ENCODE measurements around the gene MAGEA4.
"Not testable (repeated sequence)": the region's sequence is repeated elsewhere in the genome, so short reads cannot be mapped to it uniquely, and the experiment has no call there.

Gene MAGEA4, protein sequence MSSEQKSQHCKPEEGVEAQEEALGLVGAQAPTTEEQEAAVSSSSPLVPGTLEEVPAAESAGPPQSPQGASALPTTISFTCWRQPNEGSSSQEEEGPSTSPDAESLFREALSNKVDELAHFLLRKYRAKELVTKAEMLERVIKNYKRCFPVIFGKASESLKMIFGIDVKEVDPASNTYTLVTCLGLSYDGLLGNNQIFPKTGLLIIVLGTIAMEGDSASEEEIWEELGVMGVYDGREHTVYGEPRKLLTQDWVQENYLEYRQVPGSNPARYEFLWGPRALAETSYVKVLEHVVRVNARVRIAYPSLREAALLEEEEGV

DNA sequence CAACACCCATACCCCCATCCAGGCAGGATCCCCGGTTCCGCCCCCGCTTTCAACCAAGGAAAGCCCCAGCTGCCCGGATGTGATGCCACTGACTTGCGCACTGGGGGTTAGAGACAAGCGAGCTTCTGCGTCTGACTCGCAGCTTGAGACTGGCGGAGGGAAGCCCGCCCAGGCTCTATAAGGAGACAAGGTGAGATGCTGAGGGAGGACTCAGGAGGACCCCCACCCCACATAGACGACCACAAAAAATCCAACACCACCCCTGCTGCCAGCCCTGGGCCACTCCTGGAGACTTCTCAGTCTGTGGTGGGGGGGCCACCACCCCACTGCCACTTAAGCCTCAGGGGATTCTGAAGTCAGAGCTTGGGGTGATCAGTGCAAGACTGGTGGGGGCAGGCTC, at the start of gene MAGEA4:
Gene MAGEA4 (plus strand): TSS at position 110 of the 400 bp plus-strand sequence. CDS start 10,776 bp downstream, outside the sequence.
- no peak for DNase-seq (ENCODE audit: low read depth)

- peak; percentile 89 for DNase-seq (ENCODE audit: low read depth)
Measured at GRCh38 chrX:151870602-151871001, 42.1 kb upstream of the MAGEA4 start.

DNA sequence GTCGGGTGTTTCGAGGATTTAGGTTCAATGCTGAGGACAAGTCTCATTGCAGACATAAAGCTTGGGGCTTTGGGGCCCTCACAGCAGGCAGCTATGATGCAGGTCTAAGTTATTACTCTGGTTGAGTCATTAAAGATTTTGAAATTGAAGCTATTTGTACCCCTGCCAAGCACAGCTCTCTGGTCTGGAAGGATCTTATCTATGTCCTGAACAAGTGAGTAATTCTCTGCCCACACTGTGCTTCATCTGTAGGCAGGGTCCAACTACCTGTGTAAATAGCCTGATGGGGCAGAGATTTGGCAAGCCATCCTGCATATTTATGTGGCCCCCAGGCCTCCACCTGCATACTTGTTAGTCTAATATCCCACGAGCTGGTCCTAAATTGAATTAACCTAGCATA, 41.4 kb upstream of the MAGEA4 start:
- peak; percentile 93 for DNase-seq (ENCODE audit: low read depth)

- no peak for DNase-seq (ENCODE audit: low read depth)
Measured at GRCh38 chrX:151873096-151873495, 39.6 kb upstream of the MAGEA4 start.

- DNase-seq (ENCODE audit: low read depth), result no peak
Measured at GRCh38 chrX:151875270-151876026, 37.2 kb upstream of the MAGEA4 start.

- no peak for DNase-seq (ENCODE audit: low read depth)
Measured at GRCh38 chrX:151878574-151878973, 34.1 kb upstream of the MAGEA4 start.

DNA sequence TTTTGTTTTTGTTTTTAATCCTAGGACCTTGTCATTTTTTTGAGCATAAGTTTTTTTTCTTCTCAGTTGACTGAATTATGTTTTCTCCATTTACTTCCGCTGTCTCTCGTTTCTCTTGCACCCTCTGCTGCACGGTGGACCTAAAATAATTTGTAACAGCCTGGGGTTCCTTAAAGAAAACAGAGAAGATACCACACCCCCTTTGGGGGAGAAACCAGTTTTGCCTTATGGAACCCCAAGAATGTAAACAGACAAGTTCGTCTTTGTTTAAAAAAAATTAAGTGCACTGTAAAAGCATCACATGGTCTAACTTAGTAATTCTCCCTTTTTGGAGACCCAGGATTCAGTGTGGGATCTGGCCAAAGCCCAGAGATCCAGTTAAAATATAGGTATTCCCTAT, 32.8 kb upstream of the MAGEA4 start:
- no peak for DNase-seq (ENCODE audit: low read depth)

DNA sequence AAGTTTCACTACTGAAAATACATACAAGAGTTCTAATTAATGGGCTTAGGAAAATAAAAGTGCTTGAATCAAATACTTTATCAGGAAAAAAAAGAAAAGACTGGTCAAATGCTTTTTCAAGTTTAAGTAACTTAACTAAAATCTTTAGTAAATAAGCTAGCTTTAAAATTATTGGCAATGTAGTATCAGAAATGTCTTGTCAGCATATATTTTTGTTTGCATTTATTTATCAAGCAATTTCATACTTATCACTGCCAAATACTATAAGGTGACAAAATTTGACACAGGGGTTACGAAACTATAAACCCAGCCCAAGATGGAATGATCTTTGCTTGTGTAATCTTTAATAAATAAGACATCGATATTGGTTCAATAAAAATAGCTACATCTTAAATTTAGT, 31.8 kb upstream of the MAGEA4 start:
- DNase-seq (ENCODE audit: low read depth), result no peak

GRCh38 chrX:151889421-151889820, 23.3 kb upstream of the MAGEA4 start:
- no peak for DNase-seq (ENCODE audit: low read depth)

DNA sequence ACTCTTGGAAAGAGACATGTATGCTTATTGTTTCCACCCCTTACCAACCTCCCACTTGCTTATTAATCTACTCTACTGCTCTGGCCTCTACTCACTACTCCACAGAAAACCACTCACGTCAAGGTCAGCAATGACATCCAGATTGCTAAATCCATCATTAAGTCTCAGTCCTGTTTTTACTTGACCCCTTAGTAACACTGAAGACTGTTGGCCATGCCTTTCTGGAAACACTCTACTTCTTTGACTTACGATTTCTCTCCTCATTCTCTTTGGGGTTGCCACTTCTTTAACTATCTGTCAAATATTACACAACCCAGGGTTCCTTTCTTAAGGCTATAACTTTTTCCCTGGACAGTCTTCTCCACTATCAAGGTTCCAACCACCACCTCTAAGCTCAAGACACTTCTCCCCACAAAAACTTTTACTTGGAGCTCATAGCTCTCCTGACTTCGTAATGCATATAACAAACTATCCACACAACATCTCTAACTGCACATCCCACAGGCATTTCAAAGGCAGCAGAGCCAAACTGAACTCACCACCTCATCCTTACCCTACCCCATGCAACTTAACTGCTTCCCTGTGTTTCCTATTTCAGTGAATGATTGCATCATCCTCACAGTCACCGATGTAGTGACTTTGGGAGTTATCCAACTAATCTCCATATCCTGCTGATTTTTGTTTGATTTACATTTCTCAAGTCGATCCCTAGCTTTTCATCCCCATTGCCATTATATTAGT, 15.8 kb upstream of the MAGEA4 start:
- DNase-seq (ENCODE audit: low read depth), result peak; percentile 9

DNA sequence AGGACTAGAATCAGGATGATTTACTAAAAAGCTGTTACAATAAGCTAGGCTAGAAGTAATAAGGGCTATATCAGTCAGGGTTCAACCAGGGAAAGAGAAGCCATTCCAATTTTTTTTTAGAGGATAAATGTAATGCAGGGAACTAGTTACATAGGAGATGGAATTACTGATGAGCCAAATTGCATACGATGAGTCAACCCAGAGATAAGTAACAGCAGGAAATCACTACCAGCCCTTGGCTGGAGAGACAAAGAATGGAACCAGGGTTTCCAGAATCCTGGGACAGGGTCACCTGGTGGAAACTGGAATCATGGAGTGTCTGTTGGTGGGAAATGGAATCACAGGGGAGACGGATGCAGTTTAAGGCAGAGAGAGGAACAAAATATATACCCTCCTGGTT, 13.1 kb upstream of the MAGEA4 start:
- DNase-seq (ENCODE audit: low read depth), result peak; percentile 25

DNA sequence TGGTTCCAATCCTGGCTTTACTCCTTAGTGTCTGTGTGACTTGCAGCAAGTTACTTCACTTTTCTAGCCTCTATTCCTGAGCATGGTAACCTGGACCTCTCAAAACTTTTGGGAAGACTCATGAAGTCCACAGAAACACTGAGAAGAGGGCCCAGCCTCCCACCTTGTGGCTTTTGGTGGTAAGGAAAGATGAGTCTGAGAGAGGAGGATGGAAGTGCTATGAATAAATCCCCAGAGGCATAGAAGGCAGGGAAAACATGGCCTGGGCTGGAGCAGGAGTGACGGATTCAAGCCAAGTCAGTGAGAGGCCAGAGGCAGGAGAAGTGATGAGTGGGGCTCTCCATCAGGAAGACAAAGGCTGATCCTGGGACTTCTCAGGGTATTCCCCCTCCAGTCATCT, 10.9 kb upstream of the MAGEA4 start:
- no peak for DNase-seq (ENCODE audit: low read depth)

- DNase-seq (ENCODE audit: low read depth), result peak; percentile 86
Measured at GRCh38 chrX:151902813-151903591, 9.7 kb upstream of the MAGEA4 start.

DNA sequence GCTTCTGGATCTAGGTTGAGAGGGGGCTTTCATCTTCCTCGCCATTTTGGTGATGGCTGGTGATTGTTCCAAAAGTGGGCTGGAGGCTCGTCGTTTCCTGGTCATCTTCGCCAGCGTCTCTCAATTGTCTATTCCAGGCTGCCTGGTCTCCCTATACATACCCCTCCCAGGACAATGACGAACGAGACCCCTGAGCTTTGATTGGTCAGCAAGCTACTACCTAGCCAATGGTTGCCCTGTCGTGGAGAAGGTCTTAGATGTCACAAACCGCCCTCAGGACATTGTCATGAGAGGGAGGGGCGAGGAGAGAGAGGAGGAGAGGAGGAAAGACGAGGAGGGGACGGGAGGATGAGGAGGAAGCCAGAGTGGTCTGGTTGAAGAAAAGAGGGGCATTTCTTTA, 7.7 kb upstream of the MAGEA4 start:
- no peak for DNase-seq (ENCODE audit: low read depth)

GRCh38 chrX:151912221-151912620, 468 bp upstream of the MAGEA4 start:
- DNase-seq (ENCODE audit: low read depth), result no peak

DNA sequence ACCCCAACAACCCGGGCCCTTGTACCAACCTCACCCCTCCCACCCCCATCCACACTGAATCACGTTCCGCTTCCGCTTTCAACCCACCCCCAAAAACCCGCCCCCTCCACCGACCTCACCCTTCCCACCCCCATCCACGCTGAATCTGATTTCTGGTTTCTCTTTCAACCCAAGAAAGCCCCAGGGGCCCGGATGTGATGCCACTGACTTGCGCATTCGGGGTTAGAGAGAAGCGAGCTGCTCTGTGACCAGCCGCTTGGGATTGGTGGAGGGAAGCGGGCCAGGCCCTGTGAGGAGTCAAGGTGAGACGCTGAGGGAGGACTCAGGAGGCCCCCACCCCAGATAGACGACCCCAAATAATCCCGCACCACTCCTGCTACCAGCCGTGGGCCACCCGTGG, 6.0 kb downstream of the MAGEA4 start:
- not testable (repeated sequence) for DNase-seq (ENCODE audit: low read depth)

GRCh38 chrX:151919610-151920009, 6.9 kb downstream of the MAGEA4 start:
- no peak for DNase-seq (ENCODE audit: low read depth)

GRCh38 chrX:151920101-151920500, 7.4 kb downstream of the MAGEA4 start:
- DNase-seq (ENCODE audit: low read depth), result no peak

DNA sequence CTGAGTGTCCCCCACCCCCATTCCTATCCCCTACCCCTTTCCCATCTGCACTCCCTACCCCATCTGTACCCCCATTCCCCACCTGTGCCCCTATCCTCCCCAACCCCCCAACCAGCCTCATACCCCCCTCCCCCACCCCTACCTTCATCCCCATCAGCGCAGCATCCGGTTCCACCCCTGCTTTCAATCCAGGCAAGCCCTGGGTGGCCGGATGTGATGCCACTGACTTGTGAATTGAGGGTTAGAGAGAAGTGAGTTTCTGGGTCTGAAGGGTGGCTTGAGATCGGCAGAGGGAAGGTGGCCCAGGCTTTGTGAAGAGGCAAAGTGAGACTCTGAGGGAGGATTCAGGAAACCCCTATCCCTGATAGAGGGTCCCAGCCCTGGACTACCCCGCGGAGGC, 7.8 kb downstream of the MAGEA4 start:
- DNase-seq (ENCODE audit: low read depth), result no peak

DNA sequence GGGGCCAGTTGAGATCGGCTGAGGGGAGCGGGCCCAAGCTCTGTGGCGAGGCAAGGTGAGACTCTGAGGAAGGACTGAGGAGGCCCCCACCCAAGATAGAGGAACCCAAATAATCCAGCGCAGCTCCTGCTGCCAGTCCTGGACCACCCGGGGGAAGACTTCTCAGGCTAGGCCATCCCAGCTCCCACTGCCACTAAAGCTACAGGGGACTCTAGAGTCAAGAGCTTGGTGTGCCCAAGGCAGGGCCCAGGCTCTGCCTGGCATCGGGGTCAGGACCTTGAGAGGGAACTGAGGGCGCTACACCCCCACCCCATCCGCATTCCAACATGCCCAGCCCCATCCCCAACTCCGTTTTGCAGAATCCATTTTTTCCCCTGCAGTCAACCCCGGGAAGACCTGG, 8.6 kb downstream of the MAGEA4 start:
- no peak for DNase-seq (ENCODE audit: low read depth)

DNA sequence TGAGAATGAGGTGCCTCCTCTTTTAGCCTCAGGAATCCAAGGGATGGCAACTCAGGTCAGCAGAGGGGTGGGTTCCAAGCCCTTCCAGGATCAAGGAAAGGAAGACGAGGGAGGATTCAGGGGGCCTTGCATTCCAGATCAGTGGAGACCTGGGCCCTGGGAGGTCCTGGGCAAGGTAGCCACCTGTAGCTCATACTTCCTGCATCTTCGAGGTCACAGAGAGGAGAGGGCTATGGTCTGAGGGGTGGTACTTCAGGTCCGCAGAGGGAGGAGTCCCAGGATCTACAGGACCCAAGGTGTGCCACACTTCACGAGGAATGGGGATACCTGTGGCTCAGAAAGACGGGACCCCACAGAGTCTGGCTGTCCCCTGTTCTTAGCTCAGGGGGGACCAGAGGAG, 9.2 kb downstream of the MAGEA4 start:
- DNase-seq (ENCODE audit: low read depth), result no peak

- no peak for DNase-seq (ENCODE audit: low read depth)
Measured at GRCh38 chrX:151922692-151923091, 10.0 kb downstream of the MAGEA4 start.

Data from amniotic epithelial cell (primary cell).